PC-9 (cell line): Measurements from ENCODE around the gene CRISPLD2. TPM values are rescaled to one million over a fixed set of nuclear protein-coding genes. Genes with fewer than 3 reads are reported as not detected.
A peak's percentile ranks its signal among the peaks of the same experiment; 100 is the strongest.

ENCODE experiments used
- BruUV-seq: library from RNA; stranded (reverse); fragments of 400-500 nt; replicated peaks from 2 replicates; lab custom pipeline; 2021; lab: Mats Ljungman, UMichigan
- CTCF ChIA-PET: fragments of 300-600 bp; sonication (Branson Sonifier 250); formaldehyde crosslinking; loops from one replicate; lab custom pipeline; 2022; ENCODE audit warnings: antibody characterized with exemption; lab: Charles Lee
- POLR2A ChIA-PET: fragments of 300-600 bp; sonication (Branson Sonifier 250); formaldehyde crosslinking; loops from one replicate; lab custom pipeline; 2022; ENCODE audit warnings: antibody characterized with exemption; ENCODE audit not compliant: unreplicated experiment; lab: Charles Lee
- DNase-seq, 2 experiments: peaks; one replicate each; pipeline versions ENCODE4 v3.0.0 to v3.0.0-alpha.2; 2015 to 2022; ENCODE audit warnings: mixed read lengths in 1 of 2
- H2AFZ ChIP-seq: fragments of 200-600 bp; sonication (generic); 2 replicates; pipeline ENCODE4 v1.8.1; 2017; ENCODE audit warnings: antibody characterized with exemption
- H3F3A ChIP-seq: fragments of 200-600 bp; sonication (generic); 2 replicates; pipeline ENCODE4 v1.8.1; 2017; ENCODE audit warnings: antibody characterized with exemption, mild to moderate bottlenecking, low read depth; ENCODE audit not compliant: insufficient read depth
- H3K27ac ChIP-seq: fragments of 200-600 bp; sonication (generic); 2 replicates; pipeline ENCODE4 v1.6.1; 2016; ENCODE audit warnings: mixed run types
- H3K27me3 ChIP-seq: fragments of 200-600 bp; sonication (generic); 2 replicates; pipeline ENCODE4 v1.6.1; 2016; ENCODE audit warnings: low read depth, mixed run types; ENCODE audit not compliant: insufficient read depth
- H3K36me3 ChIP-seq: fragments of 200-600 bp; sonication (generic); 2 replicates; pipeline ENCODE4 v1.6.1; 2016; ENCODE audit warnings: low read depth, mixed run types
- H3K4me1 ChIP-seq: fragments of 200-600 bp; sonication (generic); replicated peaks from 2 replicates; pipeline ENCODE4 v1.6.1; 2016; ENCODE audit warnings: mixed run types; ENCODE audit not compliant: insufficient read depth
- H3K4me2 ChIP-seq: fragments of 200-600 bp; sonication (generic); 2 replicates; pipeline ENCODE4 v1.6.1; 2017; ENCODE audit warnings: mixed run types
- H3K4me3 ChIP-seq: fragments of 200-600 bp; sonication (generic); 2 replicates; pipeline ENCODE4 v1.6.1; 2016; ENCODE audit warnings: mixed run types
- H3K79me2 ChIP-seq: fragments of 200-600 bp; sonication (generic); 2 replicates; pipeline ENCODE4 v1.6.1; 2017; ENCODE audit warnings: low read depth, mixed run types
- H3K9me2 ChIP-seq: fragments of 200-600 bp; sonication (generic); 2 replicates; pipeline ENCODE4 v1.8.1; 2017; ENCODE audit warnings: mild to moderate bottlenecking; ENCODE audit not compliant: insufficient read depth
- H3K9me3 ChIP-seq: fragments of 200-600 bp; sonication (generic); 2 replicates; pipeline ENCODE4 v1.8.1; 2016; ENCODE audit warnings: low read depth; ENCODE audit not compliant: insufficient read depth
- H4K20me1 ChIP-seq: fragments of 200-600 bp; sonication (generic); 2 replicates; pipeline ENCODE4 v1.8.1; 2017; ENCODE audit not compliant: insufficient read depth
- EZH2 ChIP-seq: fragments of 200-600 bp; sonication (generic); IDR thresholded peaks from 2 replicates; pipeline ENCODE4 v1.8.0; 2017; ENCODE audit warnings: antibody characterized with exemption, low read depth
- intact Hi-C: fragments of 100-400 bp; cut with micrococcal nuclease; formaldehyde crosslinking; loops from one replicate; pipeline ENCODE4 v1.10.0; 2022; ENCODE audit not compliant: unreplicated experiment
- total RNA-seq: library from RNA; stranded (reverse); gene quantifications from 2 replicates; pipeline ENCODE4 v1.2.3, GENCODE V29; 2021
- TF ChIP-seq, protein P1 (sequence below): fragments of 200-600 bp; sonication (generic); conservative IDR thresholded peaks from 2 replicates; pipeline ENCODE4 v1.6.1; 2017; ENCODE audit warnings: mixed run types, antibody characterized with exemption, mild to moderate bottlenecking, moderate library complexity

The CRISPLD2 gene
- total RNA-seq, 1 experiment from 2014 or later: 18.6 TPM

DNA sequence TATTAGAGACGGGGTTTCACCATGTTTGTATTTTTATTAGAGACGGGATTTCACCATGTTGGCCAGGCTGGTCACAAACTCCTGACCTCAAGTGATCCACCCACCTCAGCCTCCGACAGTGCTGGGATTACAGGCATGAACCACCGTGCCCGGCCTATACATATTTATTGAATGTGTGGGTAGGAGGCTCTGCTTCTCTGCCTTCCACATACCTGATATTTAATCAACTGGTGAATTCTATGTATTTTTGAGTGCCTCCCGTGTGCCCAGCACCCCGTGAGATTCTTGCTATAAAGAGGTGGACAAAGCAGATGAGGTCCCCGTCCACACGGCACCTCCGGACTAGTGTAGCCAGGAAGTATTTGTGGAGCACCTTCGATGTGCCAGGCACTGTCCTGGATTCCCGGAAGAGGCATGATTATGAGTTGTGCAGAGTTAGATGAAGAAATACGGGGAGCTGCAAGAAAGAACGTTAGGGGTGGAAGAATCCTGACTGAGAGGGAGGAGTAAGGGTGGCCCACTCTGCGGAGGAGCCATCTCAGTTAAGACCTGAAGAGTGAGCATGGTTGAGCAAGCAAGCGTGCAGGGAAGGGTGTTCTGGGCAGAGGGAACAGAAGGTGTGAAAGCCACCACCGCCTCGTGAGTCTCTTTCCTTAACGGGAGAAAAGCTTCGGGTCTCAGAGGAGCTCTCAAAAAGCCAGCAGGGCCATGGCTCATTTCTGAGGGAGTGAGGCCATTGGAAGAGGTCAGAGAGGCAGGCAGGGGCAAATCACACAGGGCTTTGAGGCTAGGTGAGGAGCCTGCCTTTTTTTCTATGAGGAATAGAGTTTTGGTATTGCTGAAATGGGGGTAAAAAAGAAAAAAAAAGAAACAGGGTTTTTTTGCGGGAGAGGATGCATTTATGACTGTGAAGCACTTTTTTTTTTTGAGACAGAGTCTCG lies 21.2 kb downstream of the CRISPLD2 start:
- Histone ChIP-seq H3K4me1 (peaks cover 48% of the 10 kb centered on the region), H3K27ac (peak overlapping the region; percentile 80), H3K36me3 (no peaks in the 10 kb centered on the region), H3K27me3 (no peaks in the 10 kb centered on the region), H3K79me2 (no peaks in the 10 kb centered on the region), H3K9me3 (no peaks in the 10 kb centered on the region), H3K4me3 (no peak overlapping the region; the same call in 1 of the 2 replicates), H3F3A (peaks cover 44% of the 10 kb centered on the region), H2AFZ (no peak overlapping the region; the same call in 1 of the 2 replicates), H3K9me2 (no peaks in the 10 kb centered on the region), H4K20me1 (no peaks in the 10 kb centered on the region), H3K4me2 (peak overlapping the region; percentile 56)
- ChIA-PET POLR2A (interaction anchor here (0.6 kb wide), 1 partner anchor 21 kb away, joined by 3 read pairs; the partner anchor contains the start of gene CRISPLD2), CTCF (interaction anchor here (0.7 kb wide), 1 partner anchor 94 kb away, joined by 5 read pairs; no protein-coding TSS in a partner anchor)
- no peak for DNase-seq
- intact Hi-C loops: no loop called here
- BruUV-seq: TSS peak; percentile 95
- no peak for TF ChIP-seq EZH2
- TF ChIP-seq, protein P1, sequence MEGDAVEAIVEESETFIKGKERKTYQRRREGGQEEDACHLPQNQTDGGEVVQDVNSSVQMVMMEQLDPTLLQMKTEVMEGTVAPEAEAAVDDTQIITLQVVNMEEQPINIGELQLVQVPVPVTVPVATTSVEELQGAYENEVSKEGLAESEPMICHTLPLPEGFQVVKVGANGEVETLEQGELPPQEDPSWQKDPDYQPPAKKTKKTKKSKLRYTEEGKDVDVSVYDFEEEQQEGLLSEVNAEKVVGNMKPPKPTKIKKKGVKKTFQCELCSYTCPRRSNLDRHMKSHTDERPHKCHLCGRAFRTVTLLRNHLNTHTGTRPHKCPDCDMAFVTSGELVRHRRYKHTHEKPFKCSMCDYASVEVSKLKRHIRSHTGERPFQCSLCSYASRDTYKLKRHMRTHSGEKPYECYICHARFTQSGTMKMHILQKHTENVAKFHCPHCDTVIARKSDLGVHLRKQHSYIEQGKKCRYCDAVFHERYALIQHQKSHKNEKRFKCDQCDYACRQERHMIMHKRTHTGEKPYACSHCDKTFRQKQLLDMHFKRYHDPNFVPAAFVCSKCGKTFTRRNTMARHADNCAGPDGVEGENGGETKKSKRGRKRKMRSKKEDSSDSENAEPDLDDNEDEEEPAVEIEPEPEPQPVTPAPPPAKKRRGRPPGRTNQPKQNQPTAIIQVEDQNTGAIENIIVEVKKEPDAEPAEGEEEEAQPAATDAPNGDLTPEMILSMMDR: no peak

DNA sequence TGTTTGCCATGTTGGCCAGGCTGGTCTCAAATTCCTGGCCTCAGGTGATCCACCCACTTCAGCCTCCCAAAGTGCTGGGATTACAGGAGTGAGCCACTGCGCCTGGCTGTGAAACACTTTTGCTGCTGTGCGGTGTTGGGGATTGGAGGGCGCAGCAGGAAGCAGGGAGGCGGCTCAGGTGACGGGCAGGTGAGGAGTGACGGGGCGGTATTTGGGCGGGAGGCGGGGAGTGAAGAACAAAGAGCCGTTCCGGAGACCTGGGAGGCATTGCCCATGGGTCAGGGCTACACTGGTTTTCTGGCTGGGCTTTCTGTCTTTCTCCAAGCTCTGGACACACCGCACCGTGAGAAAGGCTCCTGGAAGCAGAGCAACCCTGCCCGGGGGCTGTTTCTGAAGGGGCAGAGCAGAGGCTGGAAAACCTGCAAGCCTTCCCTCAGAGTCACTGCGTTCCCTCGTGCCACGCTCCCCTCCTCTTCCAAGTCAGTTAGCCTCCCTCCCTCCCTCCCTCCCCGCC lies 22.1 kb downstream of the CRISPLD2 start:
- Histone ChIP-seq H3K4me1 (peaks cover 48% of the 10 kb centered on the region), H3K4me3 (no peak overlapping the region; the same call in 1 of the 2 replicates), H3F3A (peaks cover 44% of the 10 kb centered on the region), H3K9me2 (no peaks in the 10 kb centered on the region), H3K27me3 (no peaks in the 10 kb centered on the region), H3K36me3 (no peaks in the 10 kb centered on the region), H3K27ac (peak overlapping the region; percentile 80), H3K79me2 (no peaks in the 10 kb centered on the region), H2AFZ (no peak overlapping the region; the same call in none of the 2 replicates), H3K9me3 (no peaks in the 10 kb centered on the region), H3K4me2 (peak overlapping the region; percentile 56), H4K20me1 (no peaks in the 10 kb centered on the region)
- no peak for TF ChIP-seq EZH2
- ChIA-PET CTCF (no interaction called here), POLR2A (interaction anchor here (0.6 kb wide), 1 partner anchor 22 kb away, joined by 3 read pairs; the partner anchor contains the start of gene CRISPLD2)
- DNase-seq: peak; percentile 87 to 92
- intact Hi-C loops: loop anchor here (1.0 to 2.0 kb wide), 3 partner anchors 9 to 56 kb away; no protein-coding TSS in a partner anchor
- no TSS peak for BruUV-seq

DNA sequence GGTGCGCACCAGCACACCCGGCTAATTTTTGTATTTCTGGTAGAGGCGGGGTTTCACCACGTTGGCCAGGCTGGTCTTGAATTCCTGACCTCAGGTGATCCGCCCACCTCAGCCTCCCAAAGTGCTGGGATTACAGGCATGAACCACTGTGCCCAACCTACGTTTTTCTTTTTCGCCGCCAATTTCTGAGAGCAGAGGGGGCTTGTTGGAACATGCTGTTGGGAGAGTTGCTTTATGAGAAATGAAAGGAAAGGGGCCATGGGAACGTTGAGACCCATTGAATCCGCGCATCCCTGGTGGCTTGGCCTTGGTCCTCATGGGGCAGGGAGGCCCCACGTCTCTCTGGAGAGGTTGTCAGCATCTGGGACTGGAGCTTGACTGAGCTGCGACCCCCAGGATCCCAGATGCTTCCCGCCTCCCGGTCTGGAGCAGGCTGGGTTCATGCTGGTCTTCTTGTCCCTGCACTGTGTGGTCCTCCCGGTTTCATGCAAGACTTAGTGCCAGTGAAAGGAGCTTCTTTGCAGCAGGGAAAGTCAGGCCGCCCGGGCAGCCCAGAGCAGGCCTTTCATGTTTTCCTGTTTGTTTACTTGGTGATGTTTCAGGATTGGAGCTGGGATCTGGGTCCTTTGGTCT lies 22.8 kb downstream of the CRISPLD2 start:
- CTCF ChIA-PET: interaction anchor here (0.6 kb wide), 1 partner anchor 706 kb away, joined by 3 read pairs; no protein-coding TSS in a partner anchor
- no peaks in the 10 kb centered on the region for H4K20me1 ChIP-seq
- no peak for TF ChIP-seq EZH2
- TF ChIP-seq, protein P1: no peak
- intact Hi-C loops: loop anchor here (1.0 to 2.0 kb wide), 3 partner anchors 9 to 56 kb away; no protein-coding TSS in a partner anchor
- H2AFZ ChIP-seq: no peak overlapping the region
- no peaks in the 10 kb centered on the region for H3K27me3 ChIP-seq
- H3K4me1 ChIP-seq: peaks cover 49% of the 10 kb centered on the region
- no peaks in the 10 kb centered on the region for H3K79me2 ChIP-seq
- H3K9me3 ChIP-seq: no peaks in the 10 kb centered on the region
- POLR2A ChIA-PET: no interaction called here
- DNase-seq: peak in 1 of 2 experiments; percentile 43
- BruUV-seq: no TSS peak
- H3K4me2 ChIP-seq: peak overlapping the region; percentile 48
- H3K27ac ChIP-seq: 0 out of 2 replicates have a peak overlapping the region, but pooled peaks have one; percentile 35
- H3K4me3 ChIP-seq: no peak overlapping the region
- peaks cover 41% of the 10 kb centered on the region for H3F3A ChIP-seq
- no peaks in the 10 kb centered on the region for H3K9me2 ChIP-seq
- no peaks in the 10 kb centered on the region for H3K36me3 ChIP-seq
